HG03457 (cell line): ENCODE results near the gene ALG1.
"Not testable (repeated sequence)": the region's sequence is repeated elsewhere in the genome, so short reads cannot be mapped to it uniquely, and the experiment has no call there.

Experiments used
- ATAC-seq: cut with Tn5 transposase; IDR thresholded peaks from one replicate; pipeline ENCODE4 v1.9.1; 2021; ENCODE audit warnings: moderate number of reproducible peaks; ENCODE audit not compliant: unreplicated experiment

Gene ALG1

DNA sequence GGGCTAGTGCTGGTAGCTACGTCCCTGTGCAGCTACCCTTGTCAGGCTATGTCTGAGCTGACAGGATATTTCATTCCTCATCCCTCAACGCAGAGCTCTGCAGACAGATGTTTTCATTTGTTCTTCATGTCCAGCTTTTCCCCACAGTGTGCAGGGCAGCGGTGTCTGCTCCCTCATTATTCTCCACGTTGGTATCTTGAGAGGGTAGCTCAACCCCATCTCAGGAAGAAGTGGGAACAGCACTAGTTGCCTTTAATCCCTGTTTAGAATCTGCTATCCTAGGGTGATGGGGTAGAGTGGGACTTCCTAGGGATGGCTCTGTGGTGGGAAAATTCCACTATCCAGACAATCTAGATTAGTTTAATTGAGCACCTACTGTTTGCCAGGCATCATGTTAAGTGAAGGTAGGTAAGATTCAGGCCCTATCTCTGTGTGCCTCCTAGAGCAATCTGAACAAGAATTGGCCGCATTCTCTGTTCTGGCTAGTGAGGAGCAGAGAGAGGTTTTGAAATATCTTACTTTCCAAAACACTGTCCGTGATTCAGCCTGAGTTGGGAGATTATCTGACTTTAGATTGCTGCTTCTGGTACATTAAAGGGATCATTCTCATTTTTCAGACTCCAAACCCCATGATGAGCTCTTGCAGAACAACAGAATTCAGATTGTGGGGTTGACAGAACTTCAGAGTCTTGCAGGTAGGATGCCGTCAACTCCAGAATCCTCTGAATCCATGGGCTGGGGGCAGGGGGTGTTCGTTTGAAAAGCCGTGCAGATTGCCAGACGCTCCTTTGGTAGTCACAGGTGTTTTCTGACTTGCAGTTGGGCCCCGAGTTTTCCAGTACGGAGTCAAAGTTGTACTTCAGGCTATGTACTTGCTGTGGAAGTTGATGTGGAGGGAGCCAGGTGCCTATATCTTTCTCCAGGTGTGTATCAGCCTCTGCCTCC, 963 bp downstream of the ALG1 start:
- ATAC-seq, result no peak

DNA sequence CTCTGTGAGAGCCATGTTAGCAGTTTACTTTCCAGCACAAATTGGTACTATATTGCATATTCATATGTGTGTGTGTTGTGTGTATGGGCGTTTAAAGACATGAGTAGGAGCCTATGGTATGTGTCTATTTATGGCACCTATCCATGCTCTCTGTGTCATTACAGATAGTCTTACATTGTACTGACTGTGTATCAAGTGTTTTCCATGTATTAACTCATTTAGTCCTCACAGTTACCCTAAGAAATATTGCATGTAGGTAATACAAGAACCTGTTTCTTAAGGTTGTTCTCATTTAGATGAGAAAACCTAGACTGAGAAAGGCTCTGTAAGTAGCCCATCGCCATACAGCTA, 1.6 kb downstream of the ALG1 start:
- no peak for ATAC-seq

DNA sequence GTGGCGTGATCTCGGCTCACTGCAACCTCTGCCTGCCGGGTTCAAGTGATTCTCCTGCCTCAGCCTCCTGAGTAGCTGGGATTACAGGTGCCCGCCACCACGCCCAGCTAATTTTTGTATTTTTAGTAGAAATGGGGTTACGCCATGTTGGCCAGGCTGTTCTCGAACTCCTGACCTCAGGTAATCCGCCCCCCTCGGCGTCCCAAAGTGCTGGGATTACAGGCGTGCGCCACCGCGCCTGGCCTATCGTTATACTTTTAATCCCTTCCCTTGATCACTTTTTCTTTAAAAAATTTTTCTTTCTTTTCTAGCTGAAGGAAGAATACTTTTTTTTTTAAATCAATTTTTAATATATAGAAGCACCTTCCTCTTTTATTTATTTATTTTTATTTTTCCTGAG, 2.1 kb downstream of the ALG1 start:
- ATAC-seq, result not testable (repeated sequence)

GRCh38 chr16:5075637-5076036, 4.0 kb downstream of the ALG1 start:
- ATAC-seq, result no peak

DNA sequence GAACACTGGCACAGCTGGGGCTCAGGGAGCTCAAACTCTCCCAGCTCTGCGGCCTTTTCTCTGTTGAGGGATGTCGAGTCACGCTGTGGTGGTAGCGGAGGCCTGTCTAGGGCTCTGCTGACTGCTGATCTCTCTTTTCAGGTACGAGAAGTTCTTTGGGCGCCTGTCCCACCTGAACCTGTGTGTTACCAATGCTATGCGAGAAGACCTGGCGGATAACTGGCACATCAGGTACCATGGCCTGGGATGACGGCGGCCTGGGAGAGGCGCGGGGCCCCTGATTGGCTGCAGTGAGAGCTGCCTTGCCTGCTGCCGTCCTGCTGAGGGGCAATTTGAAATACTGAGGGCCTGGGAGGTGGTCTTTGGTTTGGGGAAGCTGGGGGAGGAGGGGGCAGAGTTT, 5.7 kb downstream of the ALG1 start:
- no peak for ATAC-seq

DNA sequence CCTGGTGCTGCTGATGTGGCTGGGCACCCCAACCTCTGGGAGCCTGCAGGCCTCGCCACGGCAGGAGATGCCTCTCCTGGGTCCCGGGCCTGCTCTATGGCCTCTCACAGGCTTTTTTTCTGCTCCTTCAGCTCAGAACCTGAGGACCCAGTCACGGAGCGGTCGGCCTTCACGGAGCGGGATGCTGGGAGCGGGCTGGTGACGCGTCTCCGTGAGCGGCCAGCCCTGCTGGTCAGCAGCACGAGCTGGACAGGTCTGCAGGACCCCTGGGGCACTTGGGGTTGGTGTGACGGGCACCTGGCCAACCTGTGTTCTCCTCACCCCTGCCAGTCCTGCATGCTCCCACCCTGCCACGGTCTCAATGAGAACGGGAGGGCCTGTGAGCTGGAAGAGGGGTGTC, 7.0 kb downstream of the ALG1 start:
- ATAC-seq, result no peak

- ATAC-seq, result not testable (repeated sequence)
Observed at GRCh38 chr16:5080461-5080860, 8.8 kb downstream of the ALG1 start.

DNA sequence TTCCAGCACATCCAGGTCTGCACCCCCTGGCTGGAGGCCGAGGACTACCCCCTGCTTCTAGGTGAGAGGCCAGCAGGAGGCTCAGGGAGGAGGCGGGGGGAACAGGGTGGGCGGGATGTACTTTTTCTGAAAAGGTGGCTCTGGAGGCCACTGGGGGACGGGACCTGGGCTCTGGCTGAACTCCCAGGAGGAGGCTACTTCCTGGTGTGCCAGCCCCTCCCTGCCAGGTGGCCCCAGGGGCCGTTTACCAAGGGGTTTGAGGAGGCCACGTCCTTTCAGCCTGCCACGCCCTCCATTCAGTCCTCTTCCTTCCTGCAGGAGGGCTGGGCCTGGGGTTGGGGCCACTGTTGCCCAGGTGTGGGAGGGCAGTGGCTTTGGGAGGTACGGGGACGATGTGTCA, 9.4 kb downstream of the ALG1 start:
- ATAC-seq, result not testable (repeated sequence)

GRCh38 chr16:5083646-5084045, 12.0 kb downstream of the ALG1 start:
- not testable (repeated sequence) for ATAC-seq

- ATAC-seq, result not testable (repeated sequence)
Observed at GRCh38 chr16:5084099-5084731, 12.6 kb downstream of the ALG1 start.

DNA sequence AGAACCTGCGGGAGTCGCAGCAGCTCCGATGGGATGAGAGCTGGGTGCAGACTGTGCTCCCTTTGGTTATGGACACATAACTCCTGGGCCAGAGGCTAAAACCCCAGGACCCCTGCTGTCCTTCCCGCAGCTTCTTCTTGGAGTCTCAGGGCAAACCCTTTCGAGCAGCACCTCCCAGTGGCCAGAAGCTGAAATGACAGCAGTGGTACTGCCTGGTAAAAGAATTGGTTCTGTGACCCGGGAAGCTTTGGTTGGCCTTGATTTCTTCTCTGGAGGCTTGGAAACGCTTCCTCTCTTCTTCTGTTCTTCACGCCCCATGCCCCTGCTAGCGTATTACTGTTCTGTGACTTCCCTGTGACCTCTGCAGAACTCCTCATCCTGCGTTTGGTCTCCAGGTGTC, 13.2 kb downstream of the ALG1 start:
- ATAC-seq, result not testable (repeated sequence)

- not testable (repeated sequence) for ATAC-seq
Observed at GRCh38 chr16:5085716-5086115, 14.1 kb downstream of the ALG1 start.

DNA sequence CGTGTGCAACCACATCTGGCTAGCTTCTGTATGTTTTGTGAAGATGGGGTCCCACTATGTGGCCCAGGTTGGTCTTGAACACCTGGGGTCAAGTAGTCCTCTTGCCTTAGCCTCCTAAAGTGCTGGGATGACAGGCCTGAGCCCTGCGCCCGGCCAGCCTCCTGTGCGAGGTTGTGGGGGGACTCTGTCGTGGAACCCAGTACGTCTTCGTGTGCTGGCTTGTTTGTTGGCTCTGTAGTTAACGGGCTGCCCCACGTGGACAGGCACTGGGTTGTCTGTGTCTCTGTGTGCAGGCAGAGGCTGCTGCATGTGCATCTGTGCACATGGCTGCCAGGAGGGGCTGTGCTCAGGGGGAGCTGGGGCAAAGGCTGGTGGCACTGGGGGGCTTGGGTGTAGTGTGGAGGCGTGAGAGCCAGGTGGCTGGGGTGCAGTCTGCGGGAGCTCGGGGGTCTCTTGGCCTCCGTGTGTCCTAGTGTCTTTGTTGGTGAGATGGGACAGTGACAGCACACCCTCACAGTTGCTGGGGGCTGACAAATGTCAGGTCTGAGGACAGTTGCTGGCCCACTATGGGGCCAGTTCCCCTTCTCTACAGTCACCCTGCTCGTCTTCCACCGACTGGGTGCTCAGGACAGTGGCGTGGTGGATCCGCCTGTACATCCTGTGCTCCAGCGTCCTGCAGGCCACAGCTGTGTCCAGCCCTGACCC, 16.6 kb downstream of the ALG1 start:
- not testable (repeated sequence) for ATAC-seq

DNA sequence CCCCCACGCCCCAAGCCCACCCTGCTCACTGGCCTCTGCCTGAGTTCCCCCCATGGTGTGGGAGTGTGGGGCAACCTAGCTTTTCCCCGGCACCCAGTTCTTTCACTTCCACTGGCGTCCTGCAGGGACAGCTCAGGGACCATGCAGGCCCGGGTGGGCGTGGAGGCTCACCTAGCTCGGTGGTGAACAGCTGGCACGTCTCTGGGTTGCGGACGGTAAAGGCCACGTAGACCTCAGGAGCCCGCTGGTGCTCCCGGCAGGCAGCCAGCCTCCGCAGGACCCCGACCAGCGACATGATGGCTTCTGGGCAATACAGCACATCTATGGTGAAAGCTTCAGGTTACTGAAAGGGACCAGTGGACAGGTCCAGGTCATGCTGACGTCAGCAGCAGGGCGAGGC, 17.3 kb downstream of the ALG1 start:
- ATAC-seq, result not testable (repeated sequence)

DNA sequence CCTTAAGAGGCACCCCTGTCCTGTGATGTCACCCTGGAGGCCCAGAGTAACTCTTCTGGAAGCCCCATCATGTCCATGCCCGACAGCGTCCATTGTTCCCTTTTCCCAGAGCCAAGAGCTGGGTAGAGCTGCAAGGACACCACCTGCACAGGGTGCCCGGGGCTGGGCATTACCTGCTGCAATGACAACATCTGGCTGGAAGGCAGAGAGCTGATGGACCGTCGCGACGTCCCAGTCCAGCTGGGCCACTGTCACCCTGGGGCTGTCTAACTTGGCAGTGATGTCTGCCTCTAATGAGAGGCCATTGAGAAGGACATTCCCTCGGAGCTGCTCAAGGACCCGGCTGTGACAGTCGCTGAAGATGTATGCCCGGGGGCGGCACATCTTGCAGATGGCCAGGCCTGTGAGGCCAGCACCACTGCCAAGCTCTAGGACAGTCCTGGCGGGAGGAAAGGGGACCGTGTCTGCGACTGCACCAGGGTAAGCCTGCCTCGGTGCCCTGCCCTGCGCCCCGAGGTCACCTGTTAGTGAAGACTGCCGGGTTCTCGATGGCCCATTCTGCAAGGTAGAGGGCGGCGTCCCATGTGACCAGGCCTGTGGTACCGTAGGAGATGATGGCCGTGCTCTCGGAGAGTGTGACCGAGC, 18.4 kb downstream of the ALG1 start:
- not testable (repeated sequence) for ATAC-seq

DNA sequence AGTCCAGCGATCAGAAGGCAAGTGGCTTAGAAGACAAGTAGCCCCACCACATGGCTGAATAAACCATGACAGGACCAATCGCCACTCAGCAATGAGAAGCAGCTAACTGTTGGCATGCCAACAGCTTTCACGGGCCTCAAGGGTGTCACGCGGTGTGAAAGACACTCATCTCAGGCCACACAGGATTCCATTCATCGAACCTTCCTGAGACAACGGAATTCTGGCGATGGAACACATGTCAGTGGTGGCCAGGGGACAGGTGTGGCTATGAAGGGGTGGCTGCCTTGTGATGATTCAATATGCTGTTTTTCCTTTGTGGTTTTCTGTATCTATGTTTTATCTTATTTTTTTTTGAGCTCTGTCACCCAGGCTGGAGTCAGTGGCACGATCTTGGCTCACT, 18.9 kb downstream of the ALG1 start:
- ATAC-seq, result not testable (repeated sequence)

- ATAC-seq, result not testable (repeated sequence)
Observed at GRCh38 chr16:5093081-5093480, 21.4 kb downstream of the ALG1 start.

DNA sequence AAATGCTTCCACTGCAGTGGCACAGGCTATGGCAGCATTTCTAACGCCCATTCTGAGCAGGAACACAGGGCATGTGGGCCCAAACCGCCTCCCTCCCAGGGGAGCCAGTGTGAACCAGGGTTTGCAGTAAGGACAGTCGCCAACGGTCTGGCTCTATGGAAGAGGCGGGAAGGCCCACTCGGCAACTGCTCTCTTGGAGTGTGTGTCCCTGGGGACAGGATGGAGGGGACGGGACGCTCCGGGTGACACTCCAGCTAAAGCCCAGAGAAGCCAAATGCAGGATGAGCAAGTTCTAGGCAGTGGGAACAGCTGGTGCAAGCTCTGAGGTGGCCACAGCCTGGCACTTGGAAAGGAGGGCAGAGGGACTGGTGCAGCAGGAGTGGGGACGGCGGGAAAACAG, 22.1 kb downstream of the ALG1 start:
- not testable (repeated sequence) for ATAC-seq

DNA sequence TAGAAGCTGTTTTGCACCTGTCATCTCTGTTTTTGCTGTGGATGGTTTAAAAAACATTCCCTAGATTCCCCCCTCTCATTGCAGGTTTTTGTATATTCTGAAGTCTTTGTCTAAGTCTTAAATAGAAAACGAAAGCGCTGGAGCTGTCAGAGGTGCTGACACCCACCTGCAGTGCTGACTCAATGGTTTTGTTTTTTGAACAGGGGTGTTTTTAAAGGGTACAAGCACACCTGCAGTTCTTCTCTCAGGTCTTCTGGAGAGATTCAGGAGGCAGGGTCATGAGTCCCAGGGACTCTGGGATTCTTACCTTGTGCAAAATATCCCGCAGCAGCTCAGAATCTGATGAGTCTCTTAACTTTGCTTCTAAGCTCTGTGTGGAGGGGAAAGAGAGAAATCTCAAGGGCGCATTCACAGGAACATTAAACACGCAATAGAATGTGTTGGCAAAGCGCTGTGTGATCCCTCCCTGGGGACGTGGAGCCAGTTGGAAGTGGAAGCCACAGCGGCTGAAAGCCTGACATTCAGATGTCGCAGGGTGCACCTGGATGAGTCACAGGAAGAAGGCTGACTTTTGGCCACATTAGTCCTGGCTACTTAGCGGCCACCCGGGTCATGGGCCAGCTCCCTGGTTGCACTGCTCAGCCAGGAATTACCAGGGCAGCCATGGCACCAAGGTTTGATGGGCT, 23.6 kb downstream of the ALG1 start:
- not testable (repeated sequence) for ATAC-seq

- ATAC-seq, result not testable (repeated sequence)
Observed at GRCh38 chr16:5096437-5097060, 24.9 kb downstream of the ALG1 start.
